ENCODE measurements around the gene UBE3C. TPM values are rescaled to one million over a fixed set of nuclear protein-coding genes. Genes with fewer than 3 reads are reported as not detected.

UBE3C gene
- polyA plus RNA-seq, 1 donor from 2014 or later: 15.1 TPM

GRCh38 chr7:157309988-157310668 lies 171.4 kb downstream of the UBE3C start:
- H3K36me3 Mint-ChIP-seq: peaks cover 1% of the 10 kb centered on the region
- H3K27ac Mint-ChIP-seq: no peak overlapping the region
- peaks cover 6% of the 10 kb centered on the region for H3K27me3 Mint-ChIP-seq
- no peak overlapping the region for H3K4me3 Mint-ChIP-seq
- peaks cover 0 to 3% (median 0%) of the 10 kb centered on the region in 3 donors for H3K4me1 Mint-ChIP-seq
- no peaks in the 10 kb centered on the region for H3K9me3 Mint-ChIP-seq

- Mint-ChIP-seq H3K27ac (no peak overlapping the region), H3K9me3 (no peaks in the 10 kb centered on the region), H3K4me3 (no peak overlapping the region)
These were observed 172.0 kb downstream of the UBE3C start for GRCh38 chr7:157310676-157311185.

GRCh38 chr7:157312941-157313340 lies 174.2 kb downstream of the UBE3C start:
- Mint-ChIP-seq H3K27ac (no peak overlapping the region), H3K9me3 (no peaks in the 10 kb centered on the region), H3K4me1 (no peaks in the 10 kb centered on the region), H3K36me3 (no peaks in the 10 kb centered on the region), H3K4me3 (no peak overlapping the region), H3K27me3 (no peaks in the 10 kb centered on the region)

More at GRCh38 chr7:157310676-157311185, 172.0 kb downstream of the UBE3C start:
- Mint-ChIP-seq H3K36me3 (peaks cover 1% of the 10 kb centered on the region), H3K4me1 (peaks cover 0 to 3% (median 0%) of the 10 kb centered on the region in 3 donors), H3K27me3 (peaks cover 6% of the 10 kb centered on the region)

GRCh38 chr7:157313645-157314044 lies 174.9 kb downstream of the UBE3C start:
- H3K27me3 Mint-ChIP-seq: no peaks in the 10 kb centered on the region
- no peaks in the 10 kb centered on the region for H3K9me3 Mint-ChIP-seq
- H3K27ac Mint-ChIP-seq: no peak overlapping the region
- no peak overlapping the region for H3K4me3 Mint-ChIP-seq
- peaks cover 0 to 3% (median 0%) of the 10 kb centered on the region in 3 donors for H3K4me1 Mint-ChIP-seq
- H3K36me3 Mint-ChIP-seq: no peaks in the 10 kb centered on the region

DNA sequence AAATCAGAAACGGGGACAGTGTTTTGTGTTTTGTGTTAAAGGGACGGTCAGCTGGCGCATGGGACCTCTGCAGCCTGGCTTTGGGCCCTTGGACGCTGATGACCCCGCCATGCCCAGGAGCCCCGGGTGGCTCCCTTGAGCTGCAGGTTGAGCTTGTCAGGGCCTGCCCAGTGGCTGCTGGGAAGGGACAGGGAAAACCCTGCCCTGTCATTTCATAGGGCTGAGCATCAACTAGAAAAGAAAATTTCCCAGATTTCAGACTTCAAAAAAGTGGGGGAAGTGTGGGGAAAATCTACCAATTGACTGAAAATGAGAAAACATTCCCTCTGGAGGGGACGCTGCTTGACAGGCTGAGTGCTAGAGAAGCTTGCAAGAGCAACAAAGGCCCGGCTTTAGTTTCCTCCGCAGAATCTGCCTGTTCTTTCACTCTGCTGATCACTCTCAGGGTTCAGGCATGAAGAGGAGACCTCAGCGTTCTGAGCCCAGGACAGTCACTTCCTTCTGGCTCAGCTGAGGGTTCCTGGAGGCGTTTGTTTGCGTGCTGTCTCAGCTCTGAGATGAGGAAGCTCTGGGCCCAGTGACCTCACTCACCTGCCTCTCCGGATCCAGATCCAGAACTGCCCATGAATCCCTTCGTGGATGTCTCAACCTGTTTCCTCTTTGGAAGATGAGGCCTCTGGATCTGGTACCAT lies 179.4 kb downstream of the UBE3C start:
- Mint-ChIP-seq H3K4me3 (no peak overlapping the region), H3K4me1 (peaks cover 0 to 3% (median 0%) of the 10 kb centered on the region in 3 donors), H3K36me3 (no peaks in the 10 kb centered on the region), H3K27me3 (no peaks in the 10 kb centered on the region), H3K27ac (no peak overlapping the region), H3K9me3 (no peaks in the 10 kb centered on the region)

Other genes with a start within 250 kb of the UBE3C start
- 29.2 TPM for gene LMBR1, start 245.7 kb upstream of the UBE3C start, polyA plus RNA-seq
- 9.4 TPM for gene NOM1, start 189.2 kb upstream of the UBE3C start, polyA plus RNA-seq
- gene MNX1, start 128.3 kb upstream of the UBE3C start, polyA plus RNA-seq: not detected
- 106 TPM for gene DNAJB6, start 198.1 kb downstream of the UBE3C start, polyA plus RNA-seq